HG02885 (cell line): ENCODE results near the gene AMH.
"Not testable (repeated sequence)": the region's sequence is repeated elsewhere in the genome, so short reads cannot be mapped to it uniquely, and the experiment has no call there.

Experiments
- ATAC-seq: cut with Tn5 transposase; IDR thresholded peaks from one replicate; pipeline ENCODE4 v1.9.1; 2021; ENCODE audit warnings: mild to moderate bottlenecking; ENCODE audit not compliant: unreplicated experiment, poor library complexity

Gene AMH

GRCh38 chr19:2266183-2266993 lies 17.3 kb downstream of the AMH start:
- ATAC-seq: peak; percentile 26

DNA sequence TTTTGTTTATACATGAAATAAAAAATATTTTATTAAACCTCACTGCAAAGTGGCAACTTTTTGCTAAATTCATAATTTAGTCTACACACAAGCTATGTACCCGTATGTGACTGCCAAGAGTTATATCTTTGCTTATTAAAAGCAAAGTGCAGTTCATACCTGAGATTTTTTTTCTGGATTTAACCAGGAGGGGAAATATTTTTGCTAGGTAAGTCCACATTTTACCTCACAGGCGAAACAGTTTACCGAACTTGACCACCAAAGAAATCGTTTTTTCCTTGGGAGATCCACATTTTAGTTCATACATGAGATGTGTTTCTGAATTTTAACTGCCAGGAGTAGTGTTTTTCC lies 19.3 kb downstream of the AMH start:
- ATAC-seq: no peak

DNA sequence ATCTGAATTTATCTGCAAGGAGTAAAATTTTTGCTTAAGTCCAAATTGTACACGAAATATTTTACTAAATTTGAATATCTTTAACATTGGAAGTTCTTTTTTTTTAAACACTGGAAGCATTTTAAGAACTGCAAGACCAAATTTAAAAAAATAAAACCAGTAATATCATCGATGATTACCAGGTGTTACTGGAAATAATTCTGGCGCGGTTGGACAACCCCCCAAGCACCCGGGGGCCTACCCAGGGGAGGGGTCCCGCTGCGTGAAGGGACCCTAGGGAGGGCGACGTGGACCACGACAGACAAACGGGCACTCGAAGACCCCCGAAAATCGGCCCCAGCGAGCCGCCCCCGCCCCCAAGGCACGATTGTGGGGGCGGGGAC lies 19.7 kb downstream of the AMH start:
- ATAC-seq: no peak

DNA sequence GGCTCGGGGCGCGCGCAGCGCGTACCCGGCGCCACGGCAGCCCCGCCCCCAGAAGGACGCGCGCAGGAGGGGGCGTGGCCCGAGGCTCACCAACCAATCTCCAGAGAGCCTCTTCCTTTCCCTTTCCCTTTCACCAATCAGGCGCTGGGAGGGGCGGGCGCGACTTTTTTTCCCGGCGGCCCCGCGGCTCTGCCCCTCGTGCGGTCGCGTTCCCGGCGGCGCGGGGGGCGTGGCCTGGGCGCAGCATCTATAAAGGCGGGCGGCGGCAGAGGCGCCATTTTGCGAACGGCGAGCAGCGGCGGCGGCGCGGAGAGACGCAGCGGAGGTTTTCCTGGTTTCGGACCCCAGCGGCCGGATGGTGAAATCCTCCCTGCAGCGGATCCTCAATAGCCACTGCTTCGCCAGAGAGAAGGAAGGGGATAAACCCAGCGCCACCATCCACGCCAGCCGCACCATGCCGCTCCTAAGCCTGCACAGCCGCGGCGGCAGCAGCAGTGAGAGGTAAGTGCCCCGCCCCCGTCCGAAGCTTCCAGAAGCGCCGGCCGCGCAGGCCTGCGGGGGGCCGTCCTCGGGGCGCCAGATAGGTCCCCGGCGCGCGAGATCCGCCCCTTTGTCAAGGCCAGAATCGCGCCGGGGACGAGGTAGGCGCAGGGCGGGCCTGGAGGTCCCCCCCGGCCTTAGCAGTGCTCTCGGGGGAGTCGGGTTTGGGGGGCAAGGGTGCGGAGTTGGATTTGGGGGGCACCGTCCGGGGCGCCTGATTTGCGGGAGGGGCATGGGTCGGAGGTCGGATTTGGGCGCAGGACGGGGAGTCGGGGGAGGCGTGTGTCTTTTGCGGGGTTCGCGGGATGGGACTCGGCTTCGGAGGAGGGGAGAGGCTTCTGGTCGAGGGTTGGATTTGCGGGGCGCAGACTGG lies 20.4 kb downstream of the AMH start:
- peak; percentile 74 for ATAC-seq

- ATAC-seq: no peak
These were observed 21.0 kb downstream of the AMH start for GRCh38 chr19:2270157-2270422.

DNA sequence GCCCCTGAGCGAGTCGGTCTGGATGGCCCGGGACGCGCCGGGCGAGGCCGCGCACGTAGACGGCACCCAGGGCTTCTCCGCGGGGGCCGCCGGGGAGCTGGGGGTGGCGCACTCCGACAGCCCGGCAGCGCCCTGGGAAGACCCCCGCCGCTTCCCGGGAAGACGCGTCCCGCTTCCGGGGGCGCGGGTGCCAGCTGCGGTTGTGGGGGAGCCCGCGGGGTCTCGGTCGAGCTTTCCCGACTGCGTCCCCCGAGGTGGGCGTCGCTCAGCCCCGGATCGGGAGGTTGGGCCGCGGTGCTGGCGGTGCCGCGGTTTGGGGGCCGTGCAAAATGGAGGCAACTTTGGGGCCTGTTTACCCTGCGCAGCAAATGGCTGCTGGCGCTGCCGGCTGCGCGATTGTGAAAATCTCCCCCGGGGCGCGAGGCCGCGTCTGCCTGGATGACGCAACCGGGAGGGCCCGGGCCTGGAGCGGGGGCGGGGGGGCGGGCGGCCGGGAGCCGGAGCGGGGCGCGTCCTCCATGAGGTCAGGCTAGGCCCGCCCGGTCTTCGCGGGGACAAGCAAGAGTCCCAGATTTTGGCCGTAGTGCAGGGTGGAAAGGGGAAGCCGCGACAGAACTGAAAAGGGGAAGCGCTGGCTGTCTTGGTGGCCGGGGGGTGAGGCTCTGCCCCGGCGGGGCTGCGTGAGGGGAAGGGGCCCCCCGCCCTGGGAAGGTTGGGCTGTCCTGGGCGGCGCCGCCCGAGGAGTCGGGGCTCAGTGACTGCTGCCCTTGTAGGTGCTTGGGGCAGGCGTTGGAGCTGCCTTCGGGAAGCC lies 21.5 kb downstream of the AMH start:
- no peak for ATAC-seq

DNA sequence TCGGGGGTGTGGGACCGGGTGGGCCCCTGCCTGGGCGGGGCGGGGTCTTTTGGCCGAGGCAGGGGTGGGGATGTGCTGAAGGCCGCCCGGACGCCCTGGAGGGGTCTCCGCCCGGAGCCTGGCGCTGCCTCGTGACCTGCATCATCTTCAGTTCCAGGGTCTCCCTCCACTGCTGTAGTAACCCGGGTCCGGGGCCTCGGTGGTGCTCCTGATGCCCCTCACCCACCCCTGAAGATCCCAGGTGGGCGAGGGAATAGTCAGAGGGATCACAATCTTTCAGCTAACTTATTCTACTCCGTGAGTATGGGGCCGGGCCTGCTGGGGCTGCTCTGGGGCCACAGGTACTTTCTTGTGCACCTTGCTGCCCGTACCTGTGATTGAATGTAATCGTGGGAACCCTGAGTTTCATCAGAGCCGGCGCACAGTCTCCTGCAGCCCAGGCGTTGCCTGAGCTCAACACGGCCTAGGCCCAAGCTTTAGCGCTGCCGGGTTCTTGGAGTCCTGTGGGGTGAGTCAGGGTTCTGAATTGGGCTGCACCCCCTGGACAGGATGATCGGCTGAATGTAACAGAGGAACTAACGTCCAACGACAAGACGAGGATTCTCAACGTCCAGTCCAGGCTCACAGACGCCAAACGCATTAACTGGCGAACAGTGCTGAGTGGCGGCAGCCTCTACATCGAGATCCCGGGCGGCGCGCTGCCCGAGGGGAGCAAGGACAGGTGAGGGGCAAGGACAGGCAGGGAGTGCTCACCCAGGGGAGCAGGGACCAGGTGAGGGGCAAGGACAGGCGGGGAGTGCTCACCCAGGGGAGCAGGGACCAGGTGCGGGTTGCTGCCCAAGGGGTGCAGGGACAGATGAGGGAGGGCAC lies 22.3 kb downstream of the AMH start:
- ATAC-seq: no peak

DNA sequence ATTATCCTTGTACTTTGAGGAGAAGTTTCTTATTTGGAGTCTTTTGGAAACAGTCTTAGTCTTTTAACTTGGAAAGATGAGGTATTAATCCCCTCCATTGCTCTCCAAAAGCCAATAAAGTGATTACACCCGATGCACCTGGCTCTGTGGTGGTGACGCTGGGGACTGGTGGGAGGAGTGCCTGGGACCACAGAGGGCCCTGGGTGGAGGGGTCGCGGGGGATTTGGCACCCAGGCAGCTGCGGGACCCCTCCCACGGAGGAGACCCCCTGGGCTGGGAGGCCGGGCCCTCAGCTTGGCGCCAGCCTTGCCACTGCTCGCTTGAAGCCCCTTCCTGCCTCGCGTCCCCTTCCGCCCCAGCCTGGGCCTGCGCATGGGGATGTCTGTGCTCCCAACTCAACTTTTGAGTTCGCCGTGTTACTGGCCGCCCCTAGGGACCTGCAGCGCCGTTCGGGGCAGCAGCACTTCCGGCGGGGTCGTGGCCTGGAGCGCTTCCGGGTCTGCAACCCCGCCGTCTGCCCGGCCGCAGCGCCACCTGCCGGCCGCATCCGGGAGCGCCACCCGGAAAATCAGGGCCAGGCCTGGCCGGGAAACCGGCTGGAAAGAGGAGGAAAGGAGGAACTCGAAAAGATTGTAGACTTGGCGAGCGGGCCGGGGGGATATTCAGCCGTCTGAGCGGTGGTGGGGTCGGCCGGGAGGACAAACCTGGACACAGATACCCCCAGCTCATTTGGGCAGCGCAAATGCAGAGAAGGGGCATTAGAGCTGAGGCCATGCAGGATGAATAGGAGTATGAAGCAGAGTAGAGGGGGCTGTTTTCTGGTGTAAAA lies 24.4 kb downstream of the AMH start:
- peak; percentile 25 for ATAC-seq

GRCh38 chr19:2274185-2274711 lies 25.1 kb downstream of the AMH start:
- no peak for ATAC-seq

GRCh38 chr19:2274931-2275535 lies 25.9 kb downstream of the AMH start:
- no peak for ATAC-seq

GRCh38 chr19:2275588-2276428 lies 26.7 kb downstream of the AMH start:
- ATAC-seq: no peak

DNA sequence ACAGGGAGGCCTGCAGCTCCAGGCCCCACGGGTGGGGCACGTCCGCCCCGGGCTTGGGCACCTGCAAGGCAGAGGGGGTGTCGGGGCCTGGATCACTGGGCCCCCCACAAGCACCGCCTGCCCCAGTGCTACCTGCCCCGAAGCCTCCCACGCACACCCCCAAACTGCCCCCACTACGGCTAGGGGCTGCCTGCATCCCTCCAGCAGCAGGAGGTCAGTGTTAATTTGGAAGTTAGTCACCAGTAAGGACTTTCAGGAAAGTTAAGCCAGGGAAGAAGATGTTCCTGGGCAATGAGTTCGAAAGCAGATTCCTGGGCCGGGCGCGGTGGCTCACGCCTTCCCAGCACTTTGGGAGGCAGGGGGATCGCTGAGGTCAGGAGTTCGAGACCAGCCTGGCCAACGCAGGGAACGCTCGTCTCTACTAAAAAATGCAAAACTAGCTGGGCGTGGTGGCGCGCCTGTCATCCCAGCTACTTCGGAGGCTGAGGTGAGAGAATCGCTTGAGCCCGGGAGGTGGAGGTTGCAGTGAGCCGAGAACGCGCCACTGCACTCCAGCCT lies 27.4 kb downstream of the AMH start:
- no peak for ATAC-seq

DNA sequence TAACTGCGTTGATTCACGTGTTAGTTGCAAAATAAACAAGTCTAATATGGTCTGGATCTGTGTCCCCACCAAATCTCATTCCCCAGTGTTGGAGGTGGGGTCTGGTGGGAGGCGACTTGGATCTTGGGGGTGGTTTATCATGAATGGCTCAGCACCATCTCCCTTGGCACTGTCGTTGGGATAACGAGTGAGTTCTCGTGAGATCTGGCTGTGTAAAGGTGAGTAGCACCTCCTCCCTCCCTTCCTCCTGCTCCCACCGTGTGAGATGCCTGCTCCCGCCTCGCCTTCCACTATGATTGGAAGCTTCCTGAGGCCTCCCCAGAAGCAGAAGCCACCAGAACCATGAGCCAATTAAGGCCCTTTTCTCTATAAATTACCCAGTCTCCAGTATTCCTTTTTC lies 28.0 kb downstream of the AMH start:
- ATAC-seq: no peak

DNA sequence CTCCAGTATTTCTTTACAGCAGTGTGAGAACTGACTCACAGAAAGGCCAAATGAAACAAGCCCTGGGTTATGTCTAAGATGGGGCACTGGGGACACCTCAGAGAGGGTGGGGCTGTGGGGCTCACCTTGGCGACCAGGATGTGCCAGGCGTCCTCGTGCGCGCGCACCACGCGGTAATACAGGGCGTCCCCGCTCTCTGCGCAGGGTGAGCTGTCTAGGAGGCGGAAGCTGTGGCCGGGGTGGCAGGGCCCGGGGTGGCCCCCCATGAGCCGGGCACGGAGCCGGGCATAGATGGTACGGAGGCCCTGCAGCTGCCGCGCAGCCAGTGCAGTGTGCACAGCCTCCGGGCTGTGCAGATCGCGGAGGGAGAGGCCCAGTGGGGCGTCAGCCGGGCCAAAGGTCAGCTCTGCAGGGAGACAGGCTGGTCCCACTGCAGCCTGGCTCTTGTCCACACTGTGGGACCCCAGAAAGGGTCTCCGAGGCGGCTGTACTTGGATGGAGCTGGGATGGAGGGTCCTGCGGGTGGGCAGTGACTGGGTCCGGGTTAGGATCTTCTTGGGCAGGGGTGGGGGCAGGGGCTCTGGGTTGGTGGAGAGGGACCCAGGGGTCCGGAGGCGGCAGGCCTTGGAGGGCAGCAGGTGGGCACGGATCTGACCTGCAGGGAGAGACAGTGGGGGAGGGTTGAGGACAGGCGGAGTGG lies 29.5 kb downstream of the AMH start:
- ATAC-seq: no peak

DNA sequence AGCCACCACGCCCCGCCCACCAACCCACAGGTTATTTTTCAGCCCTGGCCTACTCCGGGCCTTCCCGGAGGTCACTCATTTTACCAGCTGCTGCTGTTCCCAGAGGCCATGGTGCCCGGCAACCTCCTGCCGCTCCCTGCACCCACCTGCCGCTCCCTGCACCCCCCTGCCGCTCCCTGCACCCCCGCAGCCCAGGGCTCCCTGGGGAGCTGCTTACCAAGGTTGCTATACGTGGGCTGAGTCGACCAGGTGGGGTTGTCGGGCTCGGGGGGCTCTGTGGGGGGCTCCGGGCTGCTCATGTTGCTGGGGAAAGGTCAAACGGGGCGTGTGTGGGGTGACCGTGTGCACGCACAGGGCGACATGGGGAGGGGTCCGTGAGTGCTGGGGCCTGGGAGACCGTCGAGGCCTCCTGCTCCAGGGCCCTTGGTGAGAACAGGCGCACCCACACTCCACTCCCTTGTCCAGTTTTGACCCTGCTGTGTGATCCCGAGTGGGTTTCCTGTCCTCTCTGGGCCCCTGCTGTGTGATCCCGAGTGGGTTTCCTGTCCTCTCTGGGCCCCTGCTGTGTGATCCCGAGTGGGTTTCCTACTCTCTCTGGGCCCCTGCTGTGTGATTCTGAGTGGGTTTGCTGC lies 31.6 kb downstream of the AMH start:
- no peak for ATAC-seq

DNA sequence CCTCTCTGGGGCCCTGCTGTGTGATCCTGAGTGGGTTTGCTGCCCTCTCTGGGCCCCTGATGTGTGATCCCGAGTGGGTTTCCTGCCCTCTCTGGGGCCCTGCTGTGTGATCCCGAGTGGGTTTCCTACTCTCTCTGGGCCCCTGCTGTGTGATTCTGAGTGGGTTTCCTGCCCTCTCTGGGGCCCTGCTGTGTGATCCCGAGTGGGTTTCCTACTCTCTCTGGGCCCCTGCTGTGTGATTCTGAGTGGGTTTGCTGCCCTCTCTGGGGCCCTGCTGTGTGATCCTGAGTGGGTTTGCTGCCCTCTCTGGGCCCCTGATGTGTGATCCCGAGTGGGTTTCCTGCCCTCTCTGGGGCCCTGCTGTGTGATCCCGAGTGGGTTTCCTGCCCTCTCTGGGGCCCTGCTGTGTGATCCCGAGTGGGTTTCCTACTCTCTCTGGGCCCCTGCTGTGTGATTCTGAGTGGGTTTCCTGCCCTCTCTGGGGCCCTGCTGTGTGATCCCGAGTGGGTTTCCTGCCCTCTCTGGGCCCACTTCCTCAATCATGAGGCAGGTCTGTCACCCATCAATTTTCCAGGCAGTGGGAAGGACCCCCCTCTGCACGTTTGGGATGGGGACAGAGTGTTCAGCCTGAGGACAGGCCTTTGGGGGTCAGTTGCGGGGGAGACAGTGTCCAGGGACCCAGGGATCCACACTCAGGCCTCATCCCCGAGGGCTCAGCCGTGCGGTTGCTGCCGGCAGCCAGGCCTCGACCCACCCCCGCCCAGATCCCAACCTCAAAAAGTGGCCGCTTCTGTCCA lies 32.3 kb downstream of the AMH start:
- ATAC-seq: not testable (repeated sequence)
